T-helper 2 cell treated with Interferon-gamma antibody and Interleukin-4, amounts not matched to agents 5 μg/mL and 100 μg/mL, for 36 hours (primary cell): ENCODE measurements around the gene ZBTB44.

Experiments
- DNase-seq: peaks from one replicate; pipeline ENCODE4 v3.0.0; 2021; ENCODE audit warnings: low spot score
- H3K27ac Mint-ChIP-seq: one replicate; pipeline ENCODE4 v1.8.0; 2021; ENCODE audit warnings: mild to moderate bottlenecking, mixed read lengths
- H3K27me3 Mint-ChIP-seq: one replicate; pipeline ENCODE4 v1.8.0; 2021; ENCODE audit warnings: low read depth, mixed read lengths
- H3K36me3 Mint-ChIP-seq: one replicate; pipeline ENCODE4 v1.8.0; 2021; ENCODE audit warnings: low read depth, mixed read lengths
- H3K4me1 Mint-ChIP-seq: one replicate; pipeline ENCODE4 v1.8.0; 2021; ENCODE audit warnings: low read depth, mixed read lengths
- H3K4me3 Mint-ChIP-seq: one replicate; pipeline ENCODE4 v1.8.0; 2022; ENCODE audit warnings: mild to moderate bottlenecking, moderate library complexity, mixed read lengths
- H3K9me3 Mint-ChIP-seq: one replicate; pipeline ENCODE4 v1.8.0; 2021; ENCODE audit warnings: mixed read lengths

The ZBTB44 gene

DNA sequence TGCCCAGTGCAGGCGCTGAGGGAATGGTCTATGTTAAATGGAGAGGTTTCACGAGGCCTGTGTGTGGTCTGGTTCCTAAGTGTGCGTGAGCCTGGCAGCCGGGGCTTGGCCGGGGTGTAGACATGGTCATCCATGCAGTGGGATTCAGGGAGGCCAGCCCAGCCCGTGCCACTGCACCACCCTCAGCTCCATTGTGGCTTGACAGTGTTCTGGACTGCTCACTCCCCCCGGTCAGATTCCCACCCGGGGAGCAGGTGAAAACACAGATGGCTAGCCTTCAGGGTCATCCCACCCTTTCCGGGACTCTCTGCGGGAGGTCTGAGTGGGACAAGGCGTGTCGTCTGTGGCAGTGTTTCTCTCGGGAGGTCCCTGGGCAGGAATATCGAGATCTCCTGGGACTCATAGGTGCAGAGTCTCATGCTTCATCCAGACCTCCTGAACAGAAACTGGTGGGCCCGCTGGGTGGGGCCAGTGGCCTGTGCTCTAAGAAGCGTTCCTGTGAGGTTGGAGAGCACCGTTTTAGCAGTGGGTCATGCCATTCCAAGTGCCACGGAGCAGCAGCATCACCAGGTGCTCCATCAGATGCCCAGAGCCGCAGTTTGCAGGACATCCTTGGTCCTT is 102.8 kb downstream of the ZBTB44 start:
- DNase-seq = no peak
- H3K4me1 Mint-ChIP-seq = no peaks in the 10 kb centered on the region
- no peak overlapping the region for H3K4me3 Mint-ChIP-seq
- H3K9me3 Mint-ChIP-seq = no peaks in the 10 kb centered on the region
- peaks cover 3% of the 10 kb centered on the region for H3K27me3 Mint-ChIP-seq
- H3K36me3 Mint-ChIP-seq = no peaks in the 10 kb centered on the region
- H3K27ac Mint-ChIP-seq = no peak overlapping the region

GRCh38 chr11:130211144-130211543 is 103.6 kb downstream of the ZBTB44 start:
- no peak overlapping the region for H3K4me3 Mint-ChIP-seq
- H3K27ac Mint-ChIP-seq = no peak overlapping the region
- no peaks in the 10 kb centered on the region for H3K36me3 Mint-ChIP-seq
- H3K27me3 Mint-ChIP-seq = peaks cover 3% of the 10 kb centered on the region
- H3K9me3 Mint-ChIP-seq = no peaks in the 10 kb centered on the region
- no peaks in the 10 kb centered on the region for H3K4me1 Mint-ChIP-seq
- DNase-seq = no peak

DNA sequence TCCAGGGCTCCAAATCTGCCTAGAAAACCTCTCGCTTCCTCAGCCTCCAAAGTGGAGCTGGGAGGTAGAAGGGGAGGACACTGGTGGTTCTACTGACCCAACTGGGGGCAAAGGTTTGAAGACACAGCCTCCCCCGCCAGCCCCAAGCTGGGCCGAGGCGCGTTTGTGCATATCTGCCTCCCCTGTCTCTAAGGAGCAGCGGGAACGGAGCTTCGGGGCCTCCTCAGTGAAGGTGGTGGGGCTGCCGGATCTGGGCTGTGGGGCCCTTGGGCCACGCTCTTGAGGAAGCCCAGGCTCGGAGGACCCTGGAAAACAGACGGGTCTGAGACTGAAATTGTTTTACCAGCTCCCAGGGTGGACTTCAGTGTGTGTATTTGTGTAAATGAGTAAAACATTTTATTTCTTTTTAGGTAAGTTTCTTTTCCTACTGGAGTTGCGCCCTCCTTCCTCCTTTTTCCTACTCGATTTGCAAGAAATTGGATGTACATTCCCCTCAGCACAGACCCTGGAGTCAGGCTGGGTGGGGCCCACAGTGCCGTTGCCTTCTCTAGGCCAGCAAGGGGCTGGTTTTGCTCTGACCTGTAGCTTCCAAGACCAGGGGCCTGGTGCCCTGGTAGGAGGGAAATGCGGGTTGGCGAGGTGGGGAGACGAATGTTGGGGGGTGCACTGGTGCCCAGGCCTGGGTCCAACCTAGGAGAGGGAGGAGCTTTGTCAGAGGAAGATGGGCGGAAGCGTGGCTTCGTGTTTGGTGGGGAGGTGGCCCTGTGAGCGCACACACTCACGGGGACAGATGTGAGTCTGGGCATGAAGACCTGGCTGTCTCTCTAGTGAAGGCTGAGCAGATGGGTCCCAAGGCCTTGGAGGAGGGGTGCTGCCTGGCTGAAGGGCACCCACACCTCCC is 104.5 kb downstream of the ZBTB44 start:
- no peak overlapping the region for H3K27ac Mint-ChIP-seq
- no peaks in the 10 kb centered on the region for H3K9me3 Mint-ChIP-seq
- peaks cover 3% of the 10 kb centered on the region for H3K27me3 Mint-ChIP-seq
- no peak overlapping the region for H3K4me3 Mint-ChIP-seq
- DNase-seq = no peak
- no peaks in the 10 kb centered on the region for H3K36me3 Mint-ChIP-seq
- no peaks in the 10 kb centered on the region for H3K4me1 Mint-ChIP-seq

GRCh38 chr11:130209128-130209932 is 105.4 kb downstream of the ZBTB44 start:
- H3K27ac Mint-ChIP-seq = no peak overlapping the region

GRCh38 chr11:130208241-130209127 is 106.2 kb downstream of the ZBTB44 start:
- Mint-ChIP-seq H3K9me3 (no peaks in the 10 kb centered on the region), H3K27ac (no peak overlapping the region), H3K4me3 (no peak overlapping the region), H3K36me3 (no peaks in the 10 kb centered on the region), H3K27me3 (peaks cover 3% of the 10 kb centered on the region), H3K4me1 (no peaks in the 10 kb centered on the region)
- DNase-seq = no peak

More at GRCh38 chr11:130209128-130209932, 105.4 kb downstream of the ZBTB44 start:
- no peak for DNase-seq
- Mint-ChIP-seq H3K36me3 (no peaks in the 10 kb centered on the region), H3K27me3 (peaks cover 3% of the 10 kb centered on the region), H3K4me3 (no peak overlapping the region), H3K4me1 (no peaks in the 10 kb centered on the region), H3K9me3 (no peaks in the 10 kb centered on the region)

DNA sequence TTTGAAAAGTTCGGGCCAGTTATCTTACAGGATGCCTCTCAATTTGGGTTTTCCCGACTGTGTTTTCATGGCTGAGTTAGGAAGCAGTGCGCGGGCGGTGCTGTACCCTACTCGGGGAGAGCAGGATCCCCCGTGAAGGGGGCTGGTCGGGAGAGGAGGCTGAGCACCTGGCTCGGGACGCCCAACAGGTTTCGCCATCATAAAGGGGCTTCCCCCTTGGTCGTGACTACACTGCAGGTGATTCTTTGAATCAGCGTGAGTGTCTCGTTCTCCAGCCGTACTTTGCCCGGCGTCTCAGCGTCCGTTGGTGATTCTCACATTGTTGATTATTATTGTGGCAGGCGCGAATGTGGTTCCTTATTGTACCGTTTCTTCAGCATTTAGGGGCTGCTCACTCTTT is 108.6 kb downstream of the ZBTB44 start:
- Mint-ChIP-seq H3K27me3 (no peaks in the 10 kb centered on the region), H3K4me3 (no peak overlapping the region), H3K4me1 (no peaks in the 10 kb centered on the region), H3K27ac (no peak overlapping the region), H3K36me3 (no peaks in the 10 kb centered on the region), H3K9me3 (no peaks in the 10 kb centered on the region)
- no peak for DNase-seq

DNA sequence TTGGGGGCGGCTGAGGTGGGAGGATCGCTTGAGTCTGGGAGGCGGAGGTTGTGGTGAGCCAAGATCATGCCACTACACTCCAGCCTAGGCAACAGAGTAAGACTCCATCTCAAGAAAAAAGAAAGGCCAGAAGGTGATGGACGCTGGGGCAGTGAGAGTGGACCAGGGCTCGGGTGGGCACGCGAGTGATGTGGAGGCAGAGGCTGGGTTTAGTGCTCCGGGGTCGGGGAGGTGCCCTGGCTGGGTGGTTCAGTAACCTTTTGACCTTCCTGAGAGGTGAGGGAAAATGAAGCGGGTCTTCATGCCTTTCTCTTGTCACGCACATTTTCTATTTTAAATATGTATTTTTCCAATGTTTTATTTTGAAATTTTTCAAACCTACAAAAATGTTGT is 110.0 kb downstream of the ZBTB44 start:
- Mint-ChIP-seq H3K36me3 (no peaks in the 10 kb centered on the region), H3K27ac (no peak overlapping the region), H3K27me3 (no peaks in the 10 kb centered on the region), H3K4me3 (no peak overlapping the region), H3K4me1 (no peaks in the 10 kb centered on the region), H3K9me3 (no peaks in the 10 kb centered on the region)
- no peak for DNase-seq

GRCh38 chr11:130203766-130204702 is 110.7 kb downstream of the ZBTB44 start:
- no peak overlapping the region for H3K4me3 Mint-ChIP-seq
- H3K27ac Mint-ChIP-seq = no peak overlapping the region
- DNase-seq = no peak
- H3K36me3 Mint-ChIP-seq = no peaks in the 10 kb centered on the region
- H3K4me1 Mint-ChIP-seq = no peaks in the 10 kb centered on the region
- no peaks in the 10 kb centered on the region for H3K27me3 Mint-ChIP-seq
- no peaks in the 10 kb centered on the region for H3K9me3 Mint-ChIP-seq

DNA sequence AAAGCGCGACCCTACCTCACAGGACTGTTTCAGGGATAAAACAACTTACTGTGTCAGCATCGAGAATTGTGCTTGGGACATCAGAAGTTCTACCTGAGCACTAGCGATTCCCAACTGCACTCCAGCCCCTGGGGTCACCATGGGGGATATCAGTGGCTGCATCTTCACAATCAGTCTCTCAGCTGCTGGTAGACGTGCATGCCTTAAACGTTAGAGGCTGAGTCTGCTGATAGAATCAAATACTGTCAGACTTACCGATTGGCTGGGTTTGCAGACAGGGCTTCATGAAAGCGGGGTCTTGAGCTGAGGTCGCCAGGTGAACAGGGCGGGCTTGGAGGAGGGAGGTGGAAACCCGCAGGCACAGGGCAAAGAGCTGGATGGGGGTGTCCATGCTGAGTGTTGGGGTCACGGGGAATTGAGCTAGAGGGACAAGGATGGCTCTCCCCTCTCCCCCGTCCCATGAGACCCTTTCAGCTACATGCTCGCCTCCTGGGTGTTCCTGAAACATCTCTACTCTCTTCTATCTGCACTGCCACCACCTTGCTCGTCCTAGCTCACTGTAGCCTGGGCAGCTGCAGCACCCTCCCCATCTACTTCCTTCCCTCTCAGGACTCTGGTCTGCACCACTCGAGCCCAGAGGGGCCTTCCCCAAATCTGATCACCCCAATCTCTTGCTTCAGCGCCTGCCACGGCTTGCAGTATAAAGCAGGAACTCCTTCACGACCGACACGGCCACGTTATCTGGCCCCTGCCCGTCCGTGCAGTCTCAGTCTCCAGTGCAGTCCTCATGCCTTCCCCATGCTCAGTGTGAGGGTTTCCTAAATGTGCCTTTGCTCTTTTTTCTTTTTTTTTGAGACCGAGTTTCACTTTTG is 111.7 kb downstream of the ZBTB44 start:
- H3K9me3 Mint-ChIP-seq = no peaks in the 10 kb centered on the region
- H3K4me3 Mint-ChIP-seq = no peak overlapping the region
- no peaks in the 10 kb centered on the region for H3K4me1 Mint-ChIP-seq
- DNase-seq = no peak
- no peaks in the 10 kb centered on the region for H3K36me3 Mint-ChIP-seq
- H3K27me3 Mint-ChIP-seq = no peaks in the 10 kb centered on the region
- no peak overlapping the region for H3K27ac Mint-ChIP-seq

- H3K36me3 Mint-ChIP-seq = no peaks in the 10 kb centered on the region
- H3K27me3 Mint-ChIP-seq = no peaks in the 10 kb centered on the region
- no peaks in the 10 kb centered on the region for H3K9me3 Mint-ChIP-seq
- H3K27ac Mint-ChIP-seq = no peak overlapping the region
- no peak overlapping the region for H3K4me3 Mint-ChIP-seq
- no peaks in the 10 kb centered on the region for H3K4me1 Mint-ChIP-seq
- DNase-seq = no peak
Observed at GRCh38 chr11:130202009-130202817, 112.5 kb downstream of the ZBTB44 start.

- H3K27ac Mint-ChIP-seq = no peak overlapping the region
- no peaks in the 10 kb centered on the region for H3K4me1 Mint-ChIP-seq
- no peak for DNase-seq
- H3K4me3 Mint-ChIP-seq = no peak overlapping the region
- no peaks in the 10 kb centered on the region for H3K9me3 Mint-ChIP-seq
- H3K27me3 Mint-ChIP-seq = no peaks in the 10 kb centered on the region
- H3K36me3 Mint-ChIP-seq = no peaks in the 10 kb centered on the region
Observed at GRCh38 chr11:130201026-130201425, 113.7 kb downstream of the ZBTB44 start.
